ENCODE measurements around the gene ABLIM3.

Gene ABLIM3

GRCh38 chr5:149282027-149282965 is 141.0 kb downstream of the ABLIM3 start:
- DNase-seq (ENCODE audit: low spot score) = no peak

GRCh38 chr5:149282966-149283332 is 141.7 kb downstream of the ABLIM3 start:
- no peak for DNase-seq (ENCODE audit: low spot score)

GRCh38 chr5:149283626-149284480 is 142.6 kb downstream of the ABLIM3 start:
- no peak for DNase-seq (ENCODE audit: low spot score)

GRCh38 chr5:149284501-149284900 is 143.2 kb downstream of the ABLIM3 start:
- DNase-seq (ENCODE audit: low spot score) = no peak

- no peak for DNase-seq (ENCODE audit: low spot score)
Measured at GRCh38 chr5:149285153-149285552, 143.9 kb downstream of the ABLIM3 start.

- DNase-seq (ENCODE audit: low spot score) = no peak
Measured at GRCh38 chr5:149288436-149288835, 147.1 kb downstream of the ABLIM3 start.

GRCh38 chr5:149289301-149289700 is 148.0 kb downstream of the ABLIM3 start:
- DNase-seq (ENCODE audit: low spot score) = no peak

- no peak for DNase-seq (ENCODE audit: low spot score)
Measured at GRCh38 chr5:149294872-149295829, 153.9 kb downstream of the ABLIM3 start.

- no peak for DNase-seq (ENCODE audit: low spot score)
Measured at GRCh38 chr5:149297340-149298025, 156.2 kb downstream of the ABLIM3 start.

GRCh38 chr5:149298163-149298562 is 156.9 kb downstream of the ABLIM3 start:
- no peak for DNase-seq (ENCODE audit: low spot score)

GRCh38 chr5:149298842-149299404 is 157.6 kb downstream of the ABLIM3 start:
- no peak for DNase-seq (ENCODE audit: low spot score)

GRCh38 chr5:149299451-149300054 is 158.3 kb downstream of the ABLIM3 start:
- DNase-seq (ENCODE audit: low spot score) = no peak

- DNase-seq (ENCODE audit: low spot score) = no peak
Measured at GRCh38 chr5:149300441-149300840, 159.1 kb downstream of the ABLIM3 start.

- DNase-seq (ENCODE audit: low spot score) = no peak
Measured at GRCh38 chr5:149301049-149301743, 159.9 kb downstream of the ABLIM3 start.

GRCh38 chr5:149301744-149302380 is 160.6 kb downstream of the ABLIM3 start:
- no peak for DNase-seq (ENCODE audit: low spot score)

- DNase-seq (ENCODE audit: low spot score) = no peak
Measured at GRCh38 chr5:149302641-149303040, 161.3 kb downstream of the ABLIM3 start.

- no peak for DNase-seq (ENCODE audit: low spot score)
Measured at GRCh38 chr5:149303210-149303609, 161.9 kb downstream of the ABLIM3 start.

- no peak for DNase-seq (ENCODE audit: low spot score)
Measured at GRCh38 chr5:149304195-149305078, 163.1 kb downstream of the ABLIM3 start.
